NT2/D1 (cell line): ENCODE data around the gene SRSF1.

ENCODE experiments used
- YY1 ChIP-seq: IDR thresholded peaks from 2 replicates; pipeline ENCODE4 v1.6.1; 2011; ENCODE audit not compliant: insufficient read length, insufficient read depth
- ZNF274 ChIP-seq: IDR thresholded peaks from 2 replicates; pipeline ENCODE4 v1.6.1; 2011; ENCODE audit warnings: mild to moderate bottlenecking, low read depth, low read length

- TF ChIP-seq YY1 (no peak), ZNF274 (no peak)
Measured at GRCh38 chr17:58041161-58041560, 34.1 kb upstream of the SRSF1 start.
